ENCODE measurements around the gene NKAIN2.

GRCh38 chr6:123849406-123849805 lies 45.7 kb downstream of the NKAIN2 start:
- TF ChIP-seq, protein P1, sequence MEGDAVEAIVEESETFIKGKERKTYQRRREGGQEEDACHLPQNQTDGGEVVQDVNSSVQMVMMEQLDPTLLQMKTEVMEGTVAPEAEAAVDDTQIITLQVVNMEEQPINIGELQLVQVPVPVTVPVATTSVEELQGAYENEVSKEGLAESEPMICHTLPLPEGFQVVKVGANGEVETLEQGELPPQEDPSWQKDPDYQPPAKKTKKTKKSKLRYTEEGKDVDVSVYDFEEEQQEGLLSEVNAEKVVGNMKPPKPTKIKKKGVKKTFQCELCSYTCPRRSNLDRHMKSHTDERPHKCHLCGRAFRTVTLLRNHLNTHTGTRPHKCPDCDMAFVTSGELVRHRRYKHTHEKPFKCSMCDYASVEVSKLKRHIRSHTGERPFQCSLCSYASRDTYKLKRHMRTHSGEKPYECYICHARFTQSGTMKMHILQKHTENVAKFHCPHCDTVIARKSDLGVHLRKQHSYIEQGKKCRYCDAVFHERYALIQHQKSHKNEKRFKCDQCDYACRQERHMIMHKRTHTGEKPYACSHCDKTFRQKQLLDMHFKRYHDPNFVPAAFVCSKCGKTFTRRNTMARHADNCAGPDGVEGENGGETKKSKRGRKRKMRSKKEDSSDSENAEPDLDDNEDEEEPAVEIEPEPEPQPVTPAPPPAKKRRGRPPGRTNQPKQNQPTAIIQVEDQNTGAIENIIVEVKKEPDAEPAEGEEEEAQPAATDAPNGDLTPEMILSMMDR (IDR thresholded peaks at IDR 0.05) = no peak
- no peak for TF ChIP-seq POLR2A (IDR thresholded peaks at IDR 0.05)
